Stimulated activated CD4-positive, alpha-beta T cell treated with anti-CD3 and anti-CD28 coated beads, Interleukin-2, amount 100 ng/mL, for 48 hours (primary cell): ENCODE data around the gene TSSK2.

Experiments
- DNase-seq, 2 donors: peaks; one replicate each; pipeline ENCODE4 v3.0.0-alpha.2; 2020

The TSSK2 gene

GRCh38 chr22:19106886-19107729, 24.0 kb upstream of the TSSK2 start:
- DNase-seq: no peak

- no peak for DNase-seq
These were observed 23.4 kb upstream of the TSSK2 start for GRCh38 chr22:19107730-19108074.

- DNase-seq: no peak
These were observed 22.3 kb upstream of the TSSK2 start for GRCh38 chr22:19108807-19109197.

GRCh38 chr22:19109198-19110063, 21.7 kb upstream of the TSSK2 start:
- peak; percentile 15 to 19 for DNase-seq

GRCh38 chr22:19110064-19110458, 21.0 kb upstream of the TSSK2 start:
- DNase-seq: no peak

- DNase-seq: no peak
These were observed 20.5 kb upstream of the TSSK2 start for GRCh38 chr22:19110646-19111045.

- no peak for DNase-seq
These were observed 20.0 kb upstream of the TSSK2 start for GRCh38 chr22:19111140-19111539.

- DNase-seq: no peak
These were observed 19.5 kb upstream of the TSSK2 start for GRCh38 chr22:19111584-19111983.

- DNase-seq: no peak
These were observed 17.7 kb upstream of the TSSK2 start for GRCh38 chr22:19113429-19113828.

- no peak for DNase-seq
These were observed 16.0 kb upstream of the TSSK2 start for GRCh38 chr22:19114984-19115552.

GRCh38 chr22:19115628-19116027, 15.5 kb upstream of the TSSK2 start:
- no peak for DNase-seq

GRCh38 chr22:19117111-19117512, 14.0 kb upstream of the TSSK2 start:
- no peak for DNase-seq

GRCh38 chr22:19118329-19118880, 12.7 kb upstream of the TSSK2 start:
- peak in 1 of 2 donors; percentile 14 for DNase-seq

- no peak for DNase-seq
These were observed 11.2 kb upstream of the TSSK2 start for GRCh38 chr22:19119949-19120348.

GRCh38 chr22:19120829-19121630, 10.1 kb upstream of the TSSK2 start:
- DNase-seq: no peak

GRCh38 chr22:19121631-19122142, 9.4 kb upstream of the TSSK2 start:
- peak; percentile 13 to 32 for DNase-seq

GRCh38 chr22:19122143-19122751, 8.9 kb upstream of the TSSK2 start, which contains the start of gene DGCR2:
Gene DGCR2, minus strand, starts transcription at chr22:19122412. Its CDS starts 206 bp downstream, at chr22:19122206.
- peak; percentile 95 to 97 for DNase-seq

GRCh38 chr22:19122752-19123492, 8.2 kb upstream of the TSSK2 start:
- no peak for DNase-seq

GRCh38 chr22:19123936-19124335, 7.2 kb upstream of the TSSK2 start:
- no peak for DNase-seq

GRCh38 chr22:19124377-19124776, 6.7 kb upstream of the TSSK2 start:
- DNase-seq: no peak

GRCh38 chr22:19125011-19125410, 6.1 kb upstream of the TSSK2 start:
- no peak for DNase-seq
